HG02938 (cell line): ENCODE data around the gene RELCH.

Source experiments
- ATAC-seq: cut with Tn5 transposase; IDR thresholded peaks from one replicate; pipeline ENCODE4 v1.9.1; 2021; ENCODE audit warnings: mild to moderate bottlenecking, moderate library complexity; ENCODE audit not compliant: unreplicated experiment

The RELCH gene

GRCh38 chr18:62187543-62188510 is 772 bp downstream of the RELCH start:
- peak; percentile 2 for ATAC-seq

DNA sequence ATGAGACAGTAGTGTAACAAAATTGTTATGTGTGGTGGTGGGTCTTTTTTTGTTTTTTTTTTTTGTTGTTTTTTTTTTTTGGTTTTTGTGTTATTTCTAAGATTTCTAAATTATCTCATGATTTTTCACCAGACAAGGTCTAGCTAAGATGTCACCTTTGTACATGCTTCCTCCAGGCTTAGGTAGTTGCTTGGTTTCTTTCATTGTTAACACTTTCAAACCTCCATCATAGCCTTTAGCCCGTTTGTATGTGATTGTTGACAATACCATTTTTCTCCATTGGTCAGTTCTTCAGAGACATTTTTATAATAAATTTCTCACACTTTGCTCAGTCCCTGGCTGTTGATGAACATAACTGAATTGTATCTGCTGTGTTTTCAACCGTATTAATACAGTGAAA is 2.2 kb downstream of the RELCH start:
- no peak for ATAC-seq

DNA sequence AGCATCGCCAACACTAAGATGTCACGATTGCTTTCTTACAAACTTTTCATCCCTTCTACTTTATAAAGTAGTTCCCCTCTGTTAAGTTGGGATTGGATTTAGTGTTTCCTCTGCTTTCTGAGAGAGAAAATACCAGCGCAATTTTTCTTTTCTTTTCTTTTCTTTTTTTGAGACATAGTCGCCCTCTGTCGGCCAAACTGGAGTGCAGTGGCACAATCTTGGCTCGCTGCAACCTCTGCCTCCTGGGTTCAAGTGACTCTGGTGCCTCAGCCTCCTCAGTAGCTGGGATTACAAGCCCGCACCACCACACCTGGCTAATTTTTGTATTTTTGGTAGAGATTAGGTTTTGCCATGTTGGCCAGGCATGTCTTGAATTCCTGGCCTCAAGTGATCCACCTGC is 9.0 kb downstream of the RELCH start:
- ATAC-seq: no peak

- no peak for ATAC-seq
Observed at GRCh38 chr18:62196980-62197379, 9.9 kb downstream of the RELCH start.

DNA sequence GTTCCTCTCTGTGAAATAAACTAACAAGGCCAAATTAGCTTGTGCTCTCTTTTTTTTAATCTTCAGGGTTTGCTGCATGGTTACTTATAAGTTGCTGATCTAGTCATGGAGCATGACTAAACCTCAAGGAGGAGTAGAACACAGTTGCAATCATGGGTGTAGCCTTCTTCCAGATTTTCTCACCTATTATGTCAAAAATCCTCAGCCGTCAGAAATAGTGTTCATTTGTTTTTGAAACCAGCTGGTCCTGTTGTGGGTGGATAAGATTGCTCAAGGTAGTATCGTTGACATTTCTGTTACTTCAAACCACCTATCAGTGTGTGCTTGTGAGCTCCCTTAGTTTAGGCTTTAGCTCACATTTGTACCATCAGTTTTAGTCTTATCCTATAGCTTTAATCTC is 11.2 kb downstream of the RELCH start:
- no peak for ATAC-seq

DNA sequence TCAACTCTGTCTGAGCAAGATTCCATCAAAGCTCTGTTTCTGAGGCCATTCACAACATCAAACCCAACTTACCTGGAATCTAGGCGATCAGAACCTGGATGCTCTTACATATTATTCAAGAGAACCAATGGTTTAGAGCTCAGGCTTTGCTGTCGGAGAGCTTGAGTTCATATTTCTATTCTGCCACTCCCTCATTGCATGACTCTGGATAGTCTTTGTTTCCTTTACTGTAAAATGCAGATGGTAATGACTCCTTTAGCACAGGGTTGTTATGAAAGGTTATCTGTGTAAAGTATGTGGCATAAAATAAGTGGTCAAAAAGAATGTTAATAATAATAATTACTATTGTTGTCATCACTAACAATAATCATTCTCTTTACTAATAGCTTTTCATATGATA is 12.6 kb downstream of the RELCH start:
- ATAC-seq: no peak

- ATAC-seq: no peak
Observed at GRCh38 chr18:62200121-62200914, 13.3 kb downstream of the RELCH start.

DNA sequence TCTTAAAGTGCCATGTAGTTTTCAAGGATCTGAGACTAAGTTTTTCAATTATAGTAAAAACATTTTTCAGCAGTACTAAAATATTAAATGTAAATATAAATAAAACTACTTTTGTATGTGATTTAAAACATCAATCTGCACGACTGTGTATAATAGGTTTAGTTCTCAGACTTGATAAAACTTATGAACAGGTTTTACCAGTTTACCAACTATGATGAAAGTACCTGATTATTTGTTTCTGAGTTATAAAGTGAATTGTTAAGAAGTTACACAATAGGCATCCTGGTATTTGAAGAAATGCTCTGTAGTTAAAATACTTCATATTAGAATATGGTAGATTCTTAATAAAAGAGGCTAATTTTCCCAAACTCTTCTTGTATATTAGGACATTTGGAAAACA is 14.8 kb downstream of the RELCH start:
- no peak for ATAC-seq

- no peak for ATAC-seq
Observed at GRCh38 chr18:62205824-62206223, 18.8 kb downstream of the RELCH start.

DNA sequence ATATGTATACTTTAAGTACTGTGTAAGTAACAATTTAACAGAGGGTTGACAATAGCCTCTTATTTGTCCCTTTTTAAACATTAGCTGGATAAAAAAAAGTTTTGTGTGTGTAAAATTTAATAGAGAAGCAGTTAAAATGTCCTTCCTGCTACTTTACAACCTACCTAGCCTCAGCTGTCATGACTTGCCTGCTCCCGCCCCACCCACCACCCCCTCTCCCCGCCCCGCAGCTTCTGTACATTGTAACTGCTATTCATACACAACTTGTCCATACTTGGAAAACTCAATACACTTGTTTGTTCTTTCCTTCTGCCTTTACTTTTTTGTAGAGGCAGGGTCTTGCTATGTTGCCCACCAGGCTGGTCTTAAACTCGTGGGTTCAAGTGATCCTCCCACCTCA is 19.5 kb downstream of the RELCH start:
- ATAC-seq: no peak

DNA sequence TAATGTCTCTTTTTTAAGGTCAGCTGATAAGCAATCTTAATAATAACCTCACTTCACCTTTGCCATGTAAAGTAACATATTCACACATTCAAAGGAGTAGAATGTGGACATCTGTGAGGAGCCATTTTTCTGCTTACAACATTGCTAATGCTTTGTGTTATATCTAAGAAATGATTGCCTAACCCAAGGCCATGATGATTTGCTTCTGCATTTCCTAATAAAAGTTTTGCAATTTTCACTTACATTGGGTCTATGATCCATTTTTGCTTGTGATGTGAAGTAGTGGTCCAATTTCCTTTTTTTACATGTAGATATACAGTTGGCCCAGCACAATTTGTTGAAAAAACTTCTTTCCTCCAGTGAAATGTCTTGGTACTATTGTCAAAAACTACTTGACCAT is 22.0 kb downstream of the RELCH start:
- ATAC-seq: no peak

DNA sequence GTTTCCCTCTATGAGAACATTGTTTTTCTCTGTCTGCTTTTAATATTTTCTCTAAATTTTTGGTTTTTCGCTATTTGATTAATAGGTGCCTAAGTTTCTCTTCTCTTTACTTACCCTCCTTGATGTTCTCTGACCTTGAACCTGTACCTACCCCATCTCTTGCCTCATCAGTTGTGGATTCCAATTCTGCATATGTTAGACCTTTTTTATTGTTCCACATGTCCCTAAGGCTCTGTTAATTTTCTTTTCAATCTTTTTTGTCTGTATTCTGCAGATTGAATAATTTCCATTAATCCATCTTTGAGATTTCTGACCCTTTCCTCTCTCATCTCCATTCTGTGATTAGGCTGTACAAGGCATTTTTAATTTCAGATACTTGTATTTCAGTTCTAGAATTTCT is 23.1 kb downstream of the RELCH start:
- no peak for ATAC-seq

GRCh38 chr18:62211325-62211828 is 24.3 kb downstream of the RELCH start:
- no peak for ATAC-seq

DNA sequence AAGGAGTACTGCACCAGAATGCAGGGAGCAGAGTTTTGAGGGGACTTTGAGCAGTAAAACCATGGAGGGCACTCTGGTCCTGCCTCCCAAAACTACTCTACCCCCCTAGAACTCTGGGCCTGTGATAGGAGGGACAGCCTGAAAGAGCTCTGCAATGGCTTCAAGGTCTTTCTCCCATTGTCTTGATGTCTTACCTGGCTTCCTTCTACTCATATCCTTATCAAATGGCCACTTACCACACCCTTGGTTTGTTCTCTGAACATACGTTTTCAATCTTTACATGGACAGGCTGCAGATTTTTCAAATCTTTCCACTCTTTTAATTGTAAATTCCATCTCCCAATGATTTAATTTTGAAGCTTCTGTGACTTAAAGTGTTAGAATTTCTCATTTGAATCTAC is 27.7 kb downstream of the RELCH start:
- no peak for ATAC-seq

DNA sequence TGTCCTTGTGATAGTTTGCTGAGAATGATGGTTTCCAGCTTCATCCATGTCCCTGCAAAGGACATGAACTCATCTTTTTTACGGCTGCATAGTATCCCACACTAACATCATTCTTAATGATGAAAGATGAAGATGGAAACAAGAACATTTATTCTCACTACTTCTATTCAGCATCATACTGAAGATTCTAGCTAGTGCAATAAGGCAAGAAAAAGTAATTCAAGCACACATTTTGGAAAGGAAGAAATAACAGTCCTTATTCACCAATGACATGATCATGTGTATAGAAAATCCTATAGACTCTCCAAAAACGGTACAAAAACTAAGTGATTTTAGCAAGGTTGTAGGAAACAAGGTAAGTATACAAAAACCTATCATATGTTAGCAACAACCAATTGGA is 37.2 kb downstream of the RELCH start:
- no peak for ATAC-seq

- no peak for ATAC-seq
Observed at GRCh38 chr18:62226047-62226446, 39.0 kb downstream of the RELCH start.

DNA sequence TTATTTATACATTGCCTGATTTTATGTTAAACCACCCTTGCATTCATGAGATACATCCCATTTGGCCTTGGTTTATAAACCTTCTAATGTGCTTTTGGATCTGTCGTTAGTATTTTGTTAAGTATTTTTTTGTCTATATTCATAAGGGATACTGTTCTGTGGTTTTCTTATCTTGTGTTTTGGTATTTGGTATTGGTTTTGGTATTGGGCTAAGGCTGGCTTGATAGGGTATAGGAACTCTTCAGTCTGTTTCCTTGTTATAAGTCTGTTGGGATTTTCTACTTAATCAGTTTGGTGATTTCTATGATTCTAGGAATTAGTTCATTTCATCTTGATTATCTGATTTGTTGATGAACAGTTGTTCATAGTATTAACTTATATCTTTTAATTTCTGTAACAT is 49.2 kb downstream of the RELCH start:
- no peak for ATAC-seq

GRCh38 chr18:62239475-62239874 is 52.4 kb downstream of the RELCH start:
- ATAC-seq: no peak

GRCh38 chr18:62242955-62243354 is 55.9 kb downstream of the RELCH start:
- no peak for ATAC-seq

DNA sequence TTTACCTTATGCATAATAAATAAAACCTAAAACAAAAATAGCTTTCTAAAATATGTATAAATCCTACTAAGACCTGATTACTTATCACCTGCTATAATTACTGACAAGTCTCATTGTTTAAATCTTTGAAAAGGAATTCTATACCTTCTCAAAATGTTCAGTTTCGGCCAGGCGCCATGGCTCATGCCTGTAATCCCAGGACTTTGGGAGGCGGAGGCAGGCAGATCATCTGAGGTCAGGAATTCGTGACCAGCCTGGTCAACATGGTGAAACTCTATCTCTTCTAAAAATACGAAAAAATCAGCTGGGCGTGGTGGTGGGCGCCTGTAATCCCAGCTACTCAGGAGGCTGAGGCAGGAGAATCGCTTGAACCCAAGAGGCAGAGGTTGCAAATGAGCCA is 58.1 kb downstream of the RELCH start:
- ATAC-seq: no peak

GRCh38 chr18:62245699-62246098 is 58.6 kb downstream of the RELCH start:
- no peak for ATAC-seq

DNA sequence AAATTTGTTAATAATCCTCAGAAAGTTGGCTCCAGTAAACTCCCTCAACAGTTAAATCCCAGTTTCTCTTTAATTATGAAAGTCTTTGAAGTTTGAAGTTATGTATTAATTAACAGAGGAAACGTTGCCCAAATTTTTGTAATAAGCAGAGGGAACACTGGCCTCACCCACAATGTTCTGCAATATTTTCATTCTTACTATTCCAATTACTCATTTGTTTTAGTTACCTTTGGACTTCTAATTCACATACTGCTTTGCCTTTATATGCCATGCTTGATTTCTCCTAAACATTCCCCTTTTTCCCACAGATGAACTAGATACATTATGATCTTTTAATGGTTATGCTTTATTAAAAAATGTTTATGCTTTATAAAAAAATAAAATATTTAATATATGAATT is 61.3 kb downstream of the RELCH start:
- ATAC-seq: no peak
